ENCODE measurements around the gene TMEM187. TPM values are rescaled to one million over a fixed set of nuclear protein-coding genes. Genes with fewer than 3 reads are reported as not detected.

The TMEM187 gene
- total and polyA plus RNA-seq, 11 donors = 3.2 to 11.4 (median 7.2) TPM

GRCh38 chrX:153969125-153969903 is 3.2 kb upstream of the TMEM187 start:
- peak overlapping the region in 11 of 12 donors; percentile 84 to 95 (median 90) for H3K4me3 ChIP-seq
- no peak for ATAC-seq
- intact Hi-C loops (cut with DNase I) = loop anchor here in 1 of 10 donors (2.0 kb wide), 1 partner anchor 41 kb away; no protein-coding TSS in a partner anchor
- peaks cover 0 to 9% (median 0%) of the 10 kb centered on the region in 9 donors for H3K27me3 ChIP-seq
- H3K4me1 ChIP-seq = peaks cover 0 to 70% (median 41%) of the 10 kb centered on the region in 12 donors
- 15 to 62% (median 35%) methylated on average over 22 to 25 of the region's 25 CpGs for WGBS, 4 donors
- no peaks in the 10 kb centered on the region for H3K9me3 ChIP-seq
- TF ChIP-seq CTCF (IDR thresholded peaks at IDR 0.05) (no peak), POLR2A (IDR thresholded peaks at IDR 0.05) (no peak)
- DNase-seq = peak in 1 of 5 donors; percentile 27
- peak overlapping the region in 11 of 12 donors; percentile 16 to 100 (median 83) for H3K27ac ChIP-seq
- H3K36me3 ChIP-seq = peaks cover 0 to 5% (median 0%) of the 10 kb centered on the region in 9 donors

- TF ChIP-seq CTCF (IDR thresholded peaks at IDR 0.05) (no peak), POLR2A (IDR thresholded peaks at IDR 0.05) (no peak)
- H3K4me1 ChIP-seq = peaks cover 0 to 67% (median 43%) of the 10 kb centered on the region in 12 donors
- H3K9me3 ChIP-seq = no peaks in the 10 kb centered on the region
- H3K36me3 ChIP-seq = no peaks in the 10 kb centered on the region
- intact Hi-C loops (cut with DNase I) = loop anchor here in 3 of 10 donors (2.0 to 5.0 kb wide), 3 partner anchors 41 to 127 kb away; partner anchors contain the start of gene MECP2 (in 1 of the 3)
- whole genome bisulfite sequencing, 4 donors = 3 to 31% (median 16%) methylated on average over 22 to 26 of the region's 26 CpGs
- H3K4me3 ChIP-seq = peak overlapping the region in 11 of 12 donors; percentile 84 to 95 (median 90)
- DNase-seq (peak in 3 of 5 donors; percentile 41 to 49 (median 47)), ATAC-seq (no peak)
- peaks cover 0 to 9% (median 0%) of the 10 kb centered on the region in 9 donors for H3K27me3 ChIP-seq
- H3K27ac ChIP-seq = peak overlapping the region in 11 of 12 donors; percentile 40 to 100 (median 83)
Observed at GRCh38 chrX:153969904-153970356, 2.6 kb upstream of the TMEM187 start.

- ATAC-seq = peak in 3 of 4 donors; percentile 10 to 40 (median 15)
- Histone ChIP-seq H3K4me1 (peaks cover 0 to 69% (median 42%) of the 10 kb centered on the region in 12 donors), H3K4me3 (peak overlapping the region; percentile 43 to 95 (median 90)), H3K27ac (peak overlapping the region; percentile 94 to 100 (median 100)), H3K27me3 (peaks cover 0 to 9% (median 0%) of the 10 kb centered on the region in 9 donors), H3K36me3 (no peaks in the 10 kb centered on the region), H3K9me3 (no peaks in the 10 kb centered on the region)
- TF ChIP-seq POLR2A (IDR thresholded peaks at IDR 0.05) (no peak), CTCF (IDR thresholded peaks at IDR 0.05) (no peak)
- intact Hi-C loops (cut with DNase I) = loop anchor here in 2 of 10 donors (1.0 to 5.0 kb wide), 3 partner anchors 42 to 127 kb away; partner anchors contain the start of gene MECP2 (in 1 of the 2)
- WGBS, 4 donors = 0 to 10% (median 3%) methylated on average over 48 to 49 of the region's 49 CpGs
- DNase-seq = peak in 4 of 5 donors; percentile 52 to 64 (median 52)
Observed at GRCh38 chrX:153970357-153971123, 2.0 kb upstream of the TMEM187 start.

Data from heart left ventricle (tissue), 16 donors.